A673 (cell line): ENCODE measurements around the gene TMTC2.

Source experiments
- EZH2 ChIP-seq: fragments of 200-600 bp; sonication (generic); IDR thresholded peaks from 2 replicates; pipeline ENCODE4 v1.6.1; 2017; ENCODE audit warnings: borderline replicate concordance, low read depth, mild to moderate bottlenecking, mixed read lengths, antibody characterized with exemption, low read length; ENCODE audit not compliant: poor library complexity, severe bottlenecking
- TF ChIP-seq, protein P1 (sequence below): fragments of 300-800, 200-600 bp; sonication (generic); conservative IDR thresholded peaks from 2 replicates; pipeline ENCODE4 v1.5.1; 2017; ENCODE audit warnings: low read depth, mild to moderate bottlenecking, antibody characterized with exemption, low read length, moderate library complexity, mixed read lengths

- TF ChIP-seq, protein P1, sequence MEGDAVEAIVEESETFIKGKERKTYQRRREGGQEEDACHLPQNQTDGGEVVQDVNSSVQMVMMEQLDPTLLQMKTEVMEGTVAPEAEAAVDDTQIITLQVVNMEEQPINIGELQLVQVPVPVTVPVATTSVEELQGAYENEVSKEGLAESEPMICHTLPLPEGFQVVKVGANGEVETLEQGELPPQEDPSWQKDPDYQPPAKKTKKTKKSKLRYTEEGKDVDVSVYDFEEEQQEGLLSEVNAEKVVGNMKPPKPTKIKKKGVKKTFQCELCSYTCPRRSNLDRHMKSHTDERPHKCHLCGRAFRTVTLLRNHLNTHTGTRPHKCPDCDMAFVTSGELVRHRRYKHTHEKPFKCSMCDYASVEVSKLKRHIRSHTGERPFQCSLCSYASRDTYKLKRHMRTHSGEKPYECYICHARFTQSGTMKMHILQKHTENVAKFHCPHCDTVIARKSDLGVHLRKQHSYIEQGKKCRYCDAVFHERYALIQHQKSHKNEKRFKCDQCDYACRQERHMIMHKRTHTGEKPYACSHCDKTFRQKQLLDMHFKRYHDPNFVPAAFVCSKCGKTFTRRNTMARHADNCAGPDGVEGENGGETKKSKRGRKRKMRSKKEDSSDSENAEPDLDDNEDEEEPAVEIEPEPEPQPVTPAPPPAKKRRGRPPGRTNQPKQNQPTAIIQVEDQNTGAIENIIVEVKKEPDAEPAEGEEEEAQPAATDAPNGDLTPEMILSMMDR = no peak
- no peak for TF ChIP-seq EZH2
Observed at GRCh38 chr12:82968631-82969367, 282.1 kb downstream of the TMTC2 start.
